ENCODE data around the gene AHR. TPM values are rescaled to one million over a fixed set of nuclear protein-coding genes. Genes with fewer than 3 reads are reported as not detected.

The AHR gene
- total RNA-seq, 4 donors from 2014 or later = 12.0 to 13.6 (median 13.1) TPM

DNA sequence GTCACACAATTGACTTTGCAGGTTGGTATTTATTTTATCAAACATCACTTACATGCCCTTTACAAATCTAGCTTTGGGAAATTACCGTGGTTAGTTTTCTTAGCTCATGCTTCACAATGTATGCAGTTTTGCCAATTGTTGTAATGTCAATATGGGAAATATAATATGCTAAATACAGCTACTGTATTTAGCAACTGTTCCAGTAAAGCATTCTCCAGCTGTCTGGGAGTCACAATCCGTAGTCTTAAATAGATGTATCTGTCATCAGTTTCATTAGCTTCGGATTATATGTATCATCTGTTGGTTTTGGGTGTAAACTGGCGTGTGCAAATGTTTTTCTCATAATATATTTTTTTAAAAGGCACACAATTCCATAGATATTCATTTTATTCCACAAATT is 19.4 kb upstream of the AHR start:
- no peaks in the 10 kb centered on the region for H3K36me3 ChIP-seq
- TF ChIP-seq, protein P1, sequence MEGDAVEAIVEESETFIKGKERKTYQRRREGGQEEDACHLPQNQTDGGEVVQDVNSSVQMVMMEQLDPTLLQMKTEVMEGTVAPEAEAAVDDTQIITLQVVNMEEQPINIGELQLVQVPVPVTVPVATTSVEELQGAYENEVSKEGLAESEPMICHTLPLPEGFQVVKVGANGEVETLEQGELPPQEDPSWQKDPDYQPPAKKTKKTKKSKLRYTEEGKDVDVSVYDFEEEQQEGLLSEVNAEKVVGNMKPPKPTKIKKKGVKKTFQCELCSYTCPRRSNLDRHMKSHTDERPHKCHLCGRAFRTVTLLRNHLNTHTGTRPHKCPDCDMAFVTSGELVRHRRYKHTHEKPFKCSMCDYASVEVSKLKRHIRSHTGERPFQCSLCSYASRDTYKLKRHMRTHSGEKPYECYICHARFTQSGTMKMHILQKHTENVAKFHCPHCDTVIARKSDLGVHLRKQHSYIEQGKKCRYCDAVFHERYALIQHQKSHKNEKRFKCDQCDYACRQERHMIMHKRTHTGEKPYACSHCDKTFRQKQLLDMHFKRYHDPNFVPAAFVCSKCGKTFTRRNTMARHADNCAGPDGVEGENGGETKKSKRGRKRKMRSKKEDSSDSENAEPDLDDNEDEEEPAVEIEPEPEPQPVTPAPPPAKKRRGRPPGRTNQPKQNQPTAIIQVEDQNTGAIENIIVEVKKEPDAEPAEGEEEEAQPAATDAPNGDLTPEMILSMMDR (IDR thresholded peaks at IDR 0.05 in 4 of 5, conservative IDR thresholded peaks at IDR 0.05 in 1 of 5) = no peak
- no peak for TF ChIP-seq POLR2A (IDR thresholded peaks at IDR 0.05)
- in situ Hi-C loops (cut with MboI; ENCODE audit: low sequenced_read_pairs in 4 of 4) = no loop called here
- H3K4me3 ChIP-seq = no peak overlapping the region
- ATAC-seq (no peak), DNase-seq (no peak)
- intact Hi-C loops (cut with DNase I; ENCODE audit: low total_unique reads) = no loop called here
- no peaks in the 10 kb centered on the region for H3K27me3 ChIP-seq
- no peak overlapping the region for H3K27ac ChIP-seq
- peaks cover 0 to 3% of the 10 kb centered on the region in 2 donors for H3K4me1 ChIP-seq
- no peaks in the 10 kb centered on the region for H3K9me3 ChIP-seq

DNA sequence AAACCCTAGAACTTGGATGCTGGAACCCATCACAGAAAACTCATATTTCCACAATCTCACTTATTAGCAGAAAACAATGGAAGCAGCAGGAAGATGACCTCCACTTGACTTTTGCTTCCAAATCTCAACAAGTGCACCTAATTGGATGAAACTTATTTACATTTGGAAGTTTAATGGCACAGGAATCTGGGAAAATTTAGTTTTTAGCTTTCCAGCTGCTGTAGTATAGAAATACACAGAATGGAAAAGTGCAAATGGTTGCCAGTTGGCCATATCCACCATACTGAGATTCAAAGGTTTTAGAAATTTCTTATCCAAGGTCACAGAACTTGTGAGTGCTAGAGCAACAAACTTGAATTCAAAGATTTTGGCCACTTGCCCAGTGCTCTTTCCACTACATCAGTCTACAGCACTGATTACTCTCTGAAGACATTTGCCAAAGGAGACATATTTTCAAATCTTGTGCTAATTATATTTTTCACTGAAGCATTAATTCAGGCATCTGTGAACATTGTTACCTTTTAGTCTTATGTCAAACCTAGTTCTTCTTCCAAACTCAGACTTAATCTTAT is 9.3 kb upstream of the AHR start:
- Histone ChIP-seq H3K27me3 (no peaks in the 10 kb centered on the region), H3K36me3 (no peaks in the 10 kb centered on the region), H3K27ac (no peak overlapping the region), H3K4me3 (no peak overlapping the region), H3K9me3 (no peaks in the 10 kb centered on the region), H3K4me1 (no peaks in the 10 kb centered on the region)
- ATAC-seq (no peak), DNase-seq (no peak)
- intact Hi-C loops (cut with DNase I; ENCODE audit: low total_unique reads) = no loop called here
- in situ Hi-C loops (cut with MboI; ENCODE audit: low sequenced_read_pairs in 4 of 4) = no loop called here
- TF ChIP-seq POLR2A (IDR thresholded peaks at IDR 0.05) = no peak
- TF ChIP-seq, protein P1 (IDR thresholded peaks at IDR 0.05 in 4 of 5, conservative IDR thresholded peaks at IDR 0.05 in 1 of 5) = no peak

DNA sequence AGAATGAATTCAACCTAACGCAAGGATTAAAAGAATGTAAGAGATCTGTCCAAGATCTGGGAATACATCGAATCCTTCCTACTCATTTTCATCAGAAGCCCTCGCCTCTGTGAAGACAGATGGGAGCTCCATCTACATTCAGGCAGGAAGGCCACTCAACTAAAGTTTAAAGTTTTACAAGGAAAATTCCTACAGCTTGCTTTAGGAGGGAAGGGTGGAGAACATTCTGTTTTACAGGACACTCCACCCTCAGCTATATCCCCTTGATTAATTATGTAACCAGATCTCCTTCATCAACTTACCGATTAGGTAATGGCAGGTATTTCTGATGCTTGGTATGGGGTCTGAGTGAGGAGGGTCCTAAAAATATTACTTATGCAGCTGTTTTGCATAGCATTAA is 5.6 kb upstream of the AHR start:
- peaks cover 0 to 6% of the 10 kb centered on the region in 2 donors for H3K4me1 ChIP-seq
- ATAC-seq (no peak), DNase-seq (no peak)
- H3K27ac ChIP-seq = no peak overlapping the region
- no peak overlapping the region for H3K4me3 ChIP-seq
- H3K27me3 ChIP-seq = no peaks in the 10 kb centered on the region
- TF ChIP-seq POLR2A (IDR thresholded peaks at IDR 0.05) = no peak
- TF ChIP-seq, protein P1 (IDR thresholded peaks at IDR 0.05 in 4 of 5, conservative IDR thresholded peaks at IDR 0.05 in 1 of 5) = no peak
- intact Hi-C loops (cut with DNase I; ENCODE audit: low total_unique reads) = no loop called here
- no peaks in the 10 kb centered on the region for H3K36me3 ChIP-seq
- in situ Hi-C loops (cut with MboI; ENCODE audit: low sequenced_read_pairs in 4 of 4) = no loop called here
- H3K9me3 ChIP-seq = no peaks in the 10 kb centered on the region

DNA sequence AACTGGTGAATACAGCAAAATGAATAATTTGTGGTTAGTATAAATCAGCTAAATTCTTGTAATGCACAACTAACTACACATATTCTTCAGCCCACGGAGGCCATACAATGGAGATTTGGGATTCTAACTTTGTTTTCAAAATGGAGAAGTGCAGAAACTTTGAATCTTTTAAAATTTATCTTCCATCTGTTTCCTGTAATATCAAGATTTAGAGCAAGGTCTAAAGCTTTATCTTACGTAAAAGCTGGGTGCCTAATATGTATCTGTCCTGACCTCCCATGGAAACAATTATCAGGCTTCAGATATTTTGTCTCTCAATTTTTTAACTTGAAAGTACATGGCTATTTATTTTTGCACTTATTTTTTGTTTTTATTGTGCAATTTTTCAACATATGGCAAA is 5.0 kb upstream of the AHR start:
- intact Hi-C loops (cut with DNase I; ENCODE audit: low total_unique reads) (no loop called here), in situ Hi-C loops (cut with MboI; ENCODE audit: low sequenced_read_pairs in 4 of 4) (no loop called here)
- no peak for ATAC-seq
- Histone ChIP-seq H3K9me3 (no peaks in the 10 kb centered on the region), H3K27ac (no peak overlapping the region), H3K4me3 (no peak overlapping the region), H3K4me1 (peaks cover 0 to 7% of the 10 kb centered on the region in 2 donors), H3K36me3 (no peaks in the 10 kb centered on the region), H3K27me3 (no peaks in the 10 kb centered on the region)
- no peak for TF ChIP-seq POLR2A (IDR thresholded peaks at IDR 0.05)
- TF ChIP-seq, protein P1 (IDR thresholded peaks at IDR 0.05 in 4 of 5, conservative IDR thresholded peaks at IDR 0.05 in 1 of 5) = no peak
- no peak for DNase-seq

DNA sequence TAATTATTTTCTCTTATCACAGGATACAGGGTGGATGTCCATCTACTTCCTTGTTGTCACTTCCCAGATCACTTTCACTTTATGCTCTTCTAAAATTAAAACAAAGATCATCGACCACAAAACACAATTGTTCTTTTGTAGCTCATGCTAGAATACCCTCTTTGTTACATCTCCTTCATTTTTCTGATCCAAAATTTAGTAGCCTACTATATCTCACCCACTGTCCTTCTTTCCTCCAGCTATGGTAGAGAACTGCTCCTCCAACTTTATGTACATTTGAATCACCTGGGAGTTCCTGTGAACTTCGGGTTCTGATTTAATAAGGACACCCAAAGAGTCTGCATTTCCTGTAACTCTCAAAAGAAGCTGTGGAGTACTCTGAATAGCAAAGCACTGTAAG is 1.2 kb upstream of the AHR start:
- peaks cover 0 to 16% (median 13%) of the 10 kb centered on the region in 3 donors for H3K27me3 ChIP-seq
- peak overlapping the region; percentile 44 to 75 (median 60) for H3K27ac ChIP-seq
- no peak for ATAC-seq
- intact Hi-C loops (cut with DNase I; ENCODE audit: low total_unique reads) = no loop called here
- no peak for DNase-seq
- TF ChIP-seq, protein P1 (IDR thresholded peaks at IDR 0.05 in 4 of 5, conservative IDR thresholded peaks at IDR 0.05 in 1 of 5) = no peak
- TF ChIP-seq POLR2A (IDR thresholded peaks at IDR 0.05) = no peak
- in situ Hi-C loops (cut with MboI; ENCODE audit: low sequenced_read_pairs in 4 of 4) = no loop called here
- peaks cover 0 to 7% of the 10 kb centered on the region in 2 donors for H3K4me1 ChIP-seq
- no peaks in the 10 kb centered on the region for H3K9me3 ChIP-seq
- H3K4me3 ChIP-seq = no peak overlapping the region
- H3K36me3 ChIP-seq = no peaks in the 10 kb centered on the region

Data from gastrocnemius medialis (tissue), 4 donors.